GM18907 (cell line): ENCODE data around the gene MTG2.

Experiments used
- ATAC-seq: cut with Tn5 transposase; IDR thresholded peaks from one replicate; pipeline ENCODE4 v1.9.1; 2021; ENCODE audit warnings: mild to moderate bottlenecking, moderate library complexity; ENCODE audit not compliant: unreplicated experiment

The MTG2 gene

GRCh38 chr20:62246431-62246830 is 63.6 kb downstream of the MTG2 start:
- no peak for ATAC-seq

GRCh38 chr20:62246872-62247652 is 64.2 kb downstream of the MTG2 start:
- ATAC-seq, result no peak

- no peak for ATAC-seq
These were observed 66.2 kb downstream of the MTG2 start for GRCh38 chr20:62248890-62249560.

GRCh38 chr20:62252342-62252966 is 69.6 kb downstream of the MTG2 start:
- ATAC-seq, result no peak
